ENCODE data around the gene IL7R.

The IL7R gene

DNA sequence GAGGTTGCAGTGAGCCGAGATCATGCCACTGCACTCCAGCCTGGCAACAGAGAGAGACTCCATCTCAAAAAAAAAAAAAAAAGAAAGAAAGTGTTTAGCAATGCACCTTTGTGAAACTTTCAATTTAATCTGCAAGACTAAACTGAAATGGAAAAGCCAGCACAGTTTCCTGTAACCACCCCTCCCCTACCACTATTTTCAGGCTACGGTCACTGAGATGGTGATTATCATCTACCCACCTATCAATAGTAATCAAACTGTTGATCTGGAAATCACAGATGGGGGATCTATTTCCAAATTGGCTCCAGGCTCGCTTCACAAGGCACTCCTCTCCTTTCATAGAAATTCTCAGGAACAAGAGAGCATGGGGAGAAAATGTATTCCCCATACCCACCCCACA is 30.6 kb upstream of the IL7R start:
- H3K79me2 ChIP-seq (ENCODE audit: insufficient read depth, low read depth) = no peaks in the 10 kb centered on the region
- no peaks in the 10 kb centered on the region for H3K36me3 ChIP-seq (ENCODE audit: insufficient read depth)
- H3K4me1 ChIP-seq (ENCODE audit: low read depth, poor library complexity, severe bottlenecking) = no peaks in the 10 kb centered on the region
- H2AFZ ChIP-seq (ENCODE audit: low read depth) = no peak overlapping the region
- H3K9ac ChIP-seq = no peak overlapping the region
- H3K4me3 ChIP-seq (IDR thresholded peaks at IDR 0.05; ENCODE audit: insufficient read depth, low read depth, low read length) = no peak overlapping the region
- H3K4me2 ChIP-seq = no peak overlapping the region
- no peaks in the 10 kb centered on the region for H3K27me3 ChIP-seq (ENCODE audit: insufficient read depth, low read depth)
- no peaks in the 10 kb centered on the region for H4K20me1 ChIP-seq (ENCODE audit: insufficient read depth)
- TF ChIP-seq, protein P1, sequence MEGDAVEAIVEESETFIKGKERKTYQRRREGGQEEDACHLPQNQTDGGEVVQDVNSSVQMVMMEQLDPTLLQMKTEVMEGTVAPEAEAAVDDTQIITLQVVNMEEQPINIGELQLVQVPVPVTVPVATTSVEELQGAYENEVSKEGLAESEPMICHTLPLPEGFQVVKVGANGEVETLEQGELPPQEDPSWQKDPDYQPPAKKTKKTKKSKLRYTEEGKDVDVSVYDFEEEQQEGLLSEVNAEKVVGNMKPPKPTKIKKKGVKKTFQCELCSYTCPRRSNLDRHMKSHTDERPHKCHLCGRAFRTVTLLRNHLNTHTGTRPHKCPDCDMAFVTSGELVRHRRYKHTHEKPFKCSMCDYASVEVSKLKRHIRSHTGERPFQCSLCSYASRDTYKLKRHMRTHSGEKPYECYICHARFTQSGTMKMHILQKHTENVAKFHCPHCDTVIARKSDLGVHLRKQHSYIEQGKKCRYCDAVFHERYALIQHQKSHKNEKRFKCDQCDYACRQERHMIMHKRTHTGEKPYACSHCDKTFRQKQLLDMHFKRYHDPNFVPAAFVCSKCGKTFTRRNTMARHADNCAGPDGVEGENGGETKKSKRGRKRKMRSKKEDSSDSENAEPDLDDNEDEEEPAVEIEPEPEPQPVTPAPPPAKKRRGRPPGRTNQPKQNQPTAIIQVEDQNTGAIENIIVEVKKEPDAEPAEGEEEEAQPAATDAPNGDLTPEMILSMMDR (conservative IDR thresholded peaks at IDR 0.05; ENCODE audit: low read depth, low read length) = no peak
- no peak overlapping the region for H3K27ac ChIP-seq

DNA sequence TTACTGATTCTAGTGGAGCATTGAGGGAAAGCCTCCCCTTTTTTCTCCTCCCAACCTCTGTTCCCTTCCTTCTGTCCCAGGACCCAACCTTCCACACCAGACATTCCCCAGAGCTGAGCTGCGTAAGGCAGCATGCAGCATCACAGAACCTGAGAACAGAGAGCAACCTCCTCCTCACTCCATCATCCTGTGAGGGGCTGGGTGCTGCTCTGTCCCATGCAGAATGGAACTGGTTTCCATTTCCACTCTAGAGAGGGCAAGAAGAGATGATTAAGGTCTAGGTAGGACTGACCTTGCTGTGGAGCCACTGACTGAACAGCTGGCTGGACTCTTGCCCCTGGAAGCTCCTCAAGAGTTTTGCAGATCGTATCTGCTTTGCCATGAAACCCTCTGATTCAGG is 30.1 kb upstream of the IL7R start:
- no peaks in the 10 kb centered on the region for H3K27me3 ChIP-seq (ENCODE audit: insufficient read depth, low read depth)
- H3K4me1 ChIP-seq (ENCODE audit: low read depth, poor library complexity, severe bottlenecking) = no peaks in the 10 kb centered on the region
- no peaks in the 10 kb centered on the region for H4K20me1 ChIP-seq (ENCODE audit: insufficient read depth)
- no peak overlapping the region for H3K9ac ChIP-seq
- no peak overlapping the region for H3K27ac ChIP-seq
- H3K4me2 ChIP-seq = no peak overlapping the region
- no peak overlapping the region for H2AFZ ChIP-seq (ENCODE audit: low read depth)
- TF ChIP-seq, protein P1 (conservative IDR thresholded peaks at IDR 0.05; ENCODE audit: low read depth, low read length) = no peak
- no peaks in the 10 kb centered on the region for H3K79me2 ChIP-seq (ENCODE audit: insufficient read depth, low read depth)
- H3K4me3 ChIP-seq (IDR thresholded peaks at IDR 0.05; ENCODE audit: insufficient read depth, low read depth, low read length) = no peak overlapping the region
- no peaks in the 10 kb centered on the region for H3K36me3 ChIP-seq (ENCODE audit: insufficient read depth)

DNA sequence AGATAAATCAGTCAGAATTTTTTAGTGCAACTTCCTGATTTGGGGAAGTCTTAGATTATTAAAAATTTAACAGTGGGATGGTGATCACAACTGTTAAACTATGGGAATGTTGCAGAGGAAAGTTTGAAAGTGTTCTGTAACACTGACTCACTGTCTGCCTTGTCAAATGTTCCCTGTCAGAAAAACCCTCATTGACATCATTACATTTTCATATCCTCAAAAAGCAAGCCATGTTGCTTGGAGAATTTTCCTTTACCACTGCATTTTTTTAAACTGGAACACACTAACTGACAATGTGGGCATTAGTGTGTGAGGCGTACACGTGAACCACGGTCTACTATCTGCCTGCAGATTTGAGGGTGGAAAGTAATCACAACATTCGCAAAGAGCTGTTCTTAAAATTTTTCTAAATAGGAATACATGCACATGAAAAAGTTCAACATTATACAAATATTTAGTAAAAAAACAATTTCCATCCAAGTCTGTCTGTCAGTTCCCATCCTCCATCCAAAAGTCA is 28.6 kb upstream of the IL7R start:
- Histone ChIP-seq H2AFZ (ENCODE audit: low read depth) (no peak overlapping the region), H3K4me1 (ENCODE audit: low read depth, poor library complexity, severe bottlenecking) (no peaks in the 10 kb centered on the region), H3K4me2 (no peak overlapping the region), H3K27ac (no peak overlapping the region), H4K20me1 (ENCODE audit: insufficient read depth) (no peaks in the 10 kb centered on the region), H3K36me3 (ENCODE audit: insufficient read depth) (no peaks in the 10 kb centered on the region), H3K79me2 (ENCODE audit: insufficient read depth, low read depth) (no peaks in the 10 kb centered on the region), H3K4me3 (IDR thresholded peaks at IDR 0.05; ENCODE audit: insufficient read depth, low read depth, low read length) (no peak overlapping the region), H3K9ac (no peak overlapping the region), H3K27me3 (ENCODE audit: insufficient read depth, low read depth) (no peaks in the 10 kb centered on the region)
- TF ChIP-seq, protein P1 (conservative IDR thresholded peaks at IDR 0.05; ENCODE audit: low read depth, low read length) = no peak

- TF ChIP-seq, protein P1 (conservative IDR thresholded peaks at IDR 0.05; ENCODE audit: low read depth, low read length) = no peak
- H3K36me3 ChIP-seq (ENCODE audit: insufficient read depth) = no peaks in the 10 kb centered on the region
- H3K79me2 ChIP-seq (ENCODE audit: insufficient read depth, low read depth) = no peaks in the 10 kb centered on the region
- H3K4me2 ChIP-seq = no peak overlapping the region
- no peaks in the 10 kb centered on the region for H3K4me1 ChIP-seq (ENCODE audit: low read depth, poor library complexity, severe bottlenecking)
- H3K9ac ChIP-seq = no peak overlapping the region
- H3K27ac ChIP-seq = no peak overlapping the region
- no peaks in the 10 kb centered on the region for H3K27me3 ChIP-seq (ENCODE audit: insufficient read depth, low read depth)
- no peak overlapping the region for H3K4me3 ChIP-seq (IDR thresholded peaks at IDR 0.05; ENCODE audit: insufficient read depth, low read depth, low read length)
- H4K20me1 ChIP-seq (ENCODE audit: insufficient read depth) = no peaks in the 10 kb centered on the region
- no peak overlapping the region for H2AFZ ChIP-seq (ENCODE audit: low read depth)
These were observed 26.1 kb upstream of the IL7R start for GRCh38 chr5:35830587-35830986.

Data from KMS-11 (cell line).